Kidney (tissue), 14 donors: ENCODE data around the gene ORMDL3. TPM values are rescaled to one million over a fixed set of nuclear protein-coding genes. Genes with fewer than 3 reads are reported as not detected.
"Not testable (repeated sequence)": the region's sequence is repeated elsewhere in the genome, so short reads cannot be mapped to it uniquely, and the experiment has no call there.

Experiments used
- DNase-seq, 5 donors: peaks; one replicate each; pipeline ENCODE4 v3.0.0-alpha.2; 2013 to 2020
- FAIRE-seq: peaks from 2 replicates; lab custom pipeline; 2012; peaks lifted over from hg19 to GRCh38; lab: Jason Lieb, UNC
- H3K27ac ChIP-seq, 2 donors: one replicate each; pipeline ENCODE4 v1.7.0; 2013; ENCODE audit warnings: low read depth in 2 of 2, low read length in 2 of 2, inconsistent platforms in 1 of 2
- H3K27me3 ChIP-seq: one replicate; pipeline ENCODE4 v1.7.1; 2013; ENCODE audit warnings: low read length, inconsistent platforms; ENCODE audit not compliant: control insufficient read depth, insufficient read depth
- H3K36me3 ChIP-seq, 3 donors: one replicate each; pipeline versions ENCODE4 v1.7.0 to v1.7.1; 2013; ENCODE audit warnings: low read length in 3 of 3, control low read depth in 1 of 3, inconsistent platforms in 1 of 3; ENCODE audit not compliant: insufficient read depth in 3 of 3, control insufficient read depth in 2 of 3
- H3K4me1 ChIP-seq, 3 donors: one replicate each; pipeline versions ENCODE4 v1.7.0 to v1.7.1; 2013; ENCODE audit warnings: low read length in 3 of 3, inconsistent platforms in 1 of 3, low read depth in 1 of 3; ENCODE audit not compliant: control insufficient read depth in 2 of 3, insufficient read depth in 2 of 3
- H3K4me3 ChIP-seq, 3 donors: one replicate each; pipeline versions ENCODE4 v1.7.0 to v1.8.1; 2013; ENCODE audit warnings: low read length in 3 of 3, control low read depth in 1 of 3, inconsistent platforms in 1 of 3
- H3K9ac ChIP-seq, 3 donors: one replicate each; pipeline versions ENCODE4 v1.7.0 to v1.7.1; 2013; ENCODE audit warnings: low read length in 3 of 3, control low read depth in 1 of 3, inconsistent platforms in 1 of 3
- H3K9me3 ChIP-seq, 3 donors: one replicate each; pipeline versions ENCODE4 v1.7.0 to v1.7.1; 2013; ENCODE audit warnings: low read length in 3 of 3, control low read depth in 1 of 3, inconsistent platforms in 1 of 3; ENCODE audit not compliant: control insufficient read depth in 2 of 3, insufficient read depth in 1 of 3
- intact Hi-C: fragments of 100-400 bp; cut with DNase I; formaldehyde crosslinking; loops from one replicate; pipeline ENCODE4 v1.11.1; 2022
- polyA plus RNA-seq: library from polyadenylated mRNA; stranded (reverse); fragments of 350-450 nt; fragmentation: Illumina TruSeq; extraction: RNeasy Lipid Tissue Mini Kit (QIAGEN cat#74804); gene quantifications from one replicate; pipeline ENCODE4 v1.2.3, GENCODE V29; 2014; ENCODE audit warnings: low read depth, low replicate concordance; ENCODE audit not compliant: insufficient read depth
- total RNA-seq: library from RNA; stranded (reverse); fragmentation: NEBNext Ultra II Directional; extraction: Animal tissue kit (Norgen Biotek cat#: 25700); gene quantifications from one replicate; pipeline ENCODE4 v1.2.1, GENCODE V29; 2021
- TF ChIP-seq, protein P1 (sequence below): IDR thresholded peaks from 3 replicates; pipeline ENCODE4 v1.5.1; 2012; ENCODE audit warnings: mild to moderate bottlenecking, moderate library complexity, borderline replicate concordance; ENCODE audit not compliant: insufficient read depth; ENCODE audit errors: extremely low read depth
- donor health status: control.
- donor health status: control.
- donor health status: control.
- donor health status: control.
- donor health status: control.
- donor health status: DM: yes; HTN: yes; CAD: no.
- donor health status: Normal renal cell carcinoma (clear cell type).

Gene ORMDL3
- total and polyA plus RNA-seq, 2 donors from 2014 or later: 48.8 to 85.9 TPM

GRCh38 chr17:39951924-39952679 lies 24.7 kb upstream of the ORMDL3 start:
- FAIRE-seq (no peak), DNase-seq (peak in 1 of 5 donors; percentile 82)
- Histone ChIP-seq H3K9ac (peak overlapping the region in 1 of 3 donors; percentile 22), H3K4me1 (peaks cover 0 to 6% (median 4%) of the 10 kb centered on the region in 3 donors), H3K9me3 (no peaks in the 10 kb centered on the region), H3K4me3 (peak overlapping the region; percentile 12 to 47 (median 45)), H3K36me3 (no peaks in the 10 kb centered on the region), H3K27ac (no peak overlapping the region), H3K27me3 (no peaks in the 10 kb centered on the region)
- TF ChIP-seq, protein P1, sequence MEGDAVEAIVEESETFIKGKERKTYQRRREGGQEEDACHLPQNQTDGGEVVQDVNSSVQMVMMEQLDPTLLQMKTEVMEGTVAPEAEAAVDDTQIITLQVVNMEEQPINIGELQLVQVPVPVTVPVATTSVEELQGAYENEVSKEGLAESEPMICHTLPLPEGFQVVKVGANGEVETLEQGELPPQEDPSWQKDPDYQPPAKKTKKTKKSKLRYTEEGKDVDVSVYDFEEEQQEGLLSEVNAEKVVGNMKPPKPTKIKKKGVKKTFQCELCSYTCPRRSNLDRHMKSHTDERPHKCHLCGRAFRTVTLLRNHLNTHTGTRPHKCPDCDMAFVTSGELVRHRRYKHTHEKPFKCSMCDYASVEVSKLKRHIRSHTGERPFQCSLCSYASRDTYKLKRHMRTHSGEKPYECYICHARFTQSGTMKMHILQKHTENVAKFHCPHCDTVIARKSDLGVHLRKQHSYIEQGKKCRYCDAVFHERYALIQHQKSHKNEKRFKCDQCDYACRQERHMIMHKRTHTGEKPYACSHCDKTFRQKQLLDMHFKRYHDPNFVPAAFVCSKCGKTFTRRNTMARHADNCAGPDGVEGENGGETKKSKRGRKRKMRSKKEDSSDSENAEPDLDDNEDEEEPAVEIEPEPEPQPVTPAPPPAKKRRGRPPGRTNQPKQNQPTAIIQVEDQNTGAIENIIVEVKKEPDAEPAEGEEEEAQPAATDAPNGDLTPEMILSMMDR: no peak
- intact Hi-C loops: no loop called here

DNA sequence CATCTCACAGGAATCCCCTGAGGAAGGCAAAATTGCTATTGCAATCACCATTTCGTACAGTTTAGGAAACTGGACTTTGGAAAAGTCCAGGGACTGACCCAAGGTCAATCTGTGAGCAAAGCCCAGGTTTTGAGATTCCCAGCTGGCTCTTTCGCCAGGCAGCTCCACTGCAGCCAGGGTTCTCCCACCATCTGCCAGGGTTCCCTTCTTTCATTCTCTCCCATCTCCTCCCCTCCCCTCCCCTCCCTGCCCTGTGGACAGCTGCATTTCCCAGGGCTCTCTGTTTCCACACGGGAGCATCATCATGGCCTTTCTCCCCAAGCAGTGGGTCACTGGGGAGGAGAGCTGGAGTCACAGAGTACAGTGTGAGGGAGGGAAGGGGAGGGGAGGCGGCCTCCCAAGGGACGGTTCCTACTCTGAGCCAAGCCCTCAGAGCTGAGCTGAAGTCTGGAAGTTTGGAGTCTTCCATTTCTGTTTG lies 23.5 kb upstream of the ORMDL3 start:
- FAIRE-seq (no peak), DNase-seq (peak in 2 of 5 donors; percentile 42 to 84)
- H3K27me3 ChIP-seq: no peaks in the 10 kb centered on the region
- H3K9me3 ChIP-seq: no peaks in the 10 kb centered on the region
- intact Hi-C loops: no loop called here
- H3K4me1 ChIP-seq: peaks cover 0 to 6% (median 4%) of the 10 kb centered on the region in 3 donors
- TF ChIP-seq, protein P1: no peak
- no peak overlapping the region for H3K27ac ChIP-seq
- no peak overlapping the region for H3K9ac ChIP-seq
- H3K4me3 ChIP-seq: no peak overlapping the region
- no peaks in the 10 kb centered on the region for H3K36me3 ChIP-seq

- DNase-seq: no peak
- FAIRE-seq: no peak
- Histone ChIP-seq H3K9me3 (no peaks in the 10 kb centered on the region), H3K4me1 (peaks cover 0 to 6% (median 4%) of the 10 kb centered on the region in 3 donors), H3K27me3 (no peaks in the 10 kb centered on the region), H3K27ac (no peak overlapping the region), H3K36me3 (no peaks in the 10 kb centered on the region), H3K9ac (no peak overlapping the region), H3K4me3 (no peak overlapping the region)
- TF ChIP-seq, protein P1: no peak
- intact Hi-C loops: no loop called here
These were observed 21.6 kb upstream of the ORMDL3 start for GRCh38 chr17:39949028-39949427.

- H3K27ac ChIP-seq, FAIRE-seq, H3K4me3 ChIP-seq, H3K9ac ChIP-seq, H3K4me1 ChIP-seq, H3K27me3 ChIP-seq, H3K36me3 ChIP-seq, DNase-seq, intact Hi-C loops, H3K9me3 ChIP-seq: not testable (repeated sequence)
These were observed 21.1 kb upstream of the ORMDL3 start for GRCh38 chr17:39948489-39948828.
